Measurements from ENCODE around the gene ITGA1.
A peak's percentile ranks its signal among the peaks of the same experiment; 100 is the strongest.

ITGA1 gene

GRCh38 chr5:53006911-53007890, 219.5 kb downstream of the ITGA1 start:
- DNase-seq: no peak

GRCh38 chr5:53008751-53009150, 221.0 kb downstream of the ITGA1 start:
- DNase-seq: peak; percentile 27
